H1 (cell line): ENCODE data around the gene PPP1R11. TPM values are rescaled to one million over a fixed set of nuclear protein-coding genes. Genes with fewer than 3 reads are reported as not detected.
A peak's percentile ranks its signal among the peaks of the same experiment; 100 is the strongest.

ENCODE experiments used
- CTCF ChIA-PET: fragments of 300-600 bp; sonication (Branson Sonifier 250); formaldehyde crosslinking; loops from one replicate; lab custom pipeline; 2021; ENCODE audit not compliant: partially characterized antibody; lab: Charles Lee
- POLR2A ChIA-PET: fragments of 300-600 bp; sonication (Branson Sonifier 250); formaldehyde crosslinking; loops from one replicate; lab custom pipeline; 2021; ENCODE audit warnings: inconsistent platforms; ENCODE audit not compliant: partially characterized antibody; lab: Charles Lee
- DNase-seq, 2 experiments: peaks; one replicate each; pipeline versions ENCODE4 v3.0.0 to v3.0.0-alpha.2; 2010 to 2022; ENCODE audit warnings: low spot score in 2 of 2, low read depth in 1 of 2, mixed read lengths in 1 of 2
- FAIRE-seq: peaks from 2 replicates; lab custom pipeline; 2011; peaks lifted over from hg19 to GRCh38; lab: Jason Lieb, UNC
- H2AFZ ChIP-seq: 2 replicates; pipeline ENCODE4 v1.8.1; 2012; ENCODE audit warnings: low read length, inconsistent platforms
- H2AK5ac ChIP-seq: 2 replicates; pipeline ENCODE4 v1.6.1; 2013; ENCODE audit warnings: low read depth, low read length
- H2BK120ac ChIP-seq: replicated peaks from 2 replicates; pipeline ENCODE3; 2013; ENCODE audit warnings: low read depth, low read length, inconsistent platforms
- H2BK12ac ChIP-seq: 2 replicates; pipeline ENCODE4 v1.6.1; 2013; ENCODE audit warnings: low read depth, low read length
- H2BK15ac ChIP-seq: 2 replicates; pipeline ENCODE4 v1.6.1; 2013; ENCODE audit warnings: low read length
- H2BK20ac ChIP-seq: 2 replicates; pipeline ENCODE4 v1.6.1; 2013; ENCODE audit warnings: low read length
- H2BK5ac ChIP-seq: 2 replicates; pipeline ENCODE4 v1.6.1; 2013; ENCODE audit warnings: low read depth, low read length
- H3K14ac ChIP-seq: 2 replicates; pipeline ENCODE4 v1.6.1; 2013; ENCODE audit warnings: inconsistent platforms; ENCODE audit not compliant: insufficient read length
- H3K18ac ChIP-seq: 2 replicates; pipeline ENCODE4 v1.6.1; 2013; ENCODE audit warnings: low read length; ENCODE audit errors: extremely low read depth
- H3K23ac ChIP-seq: 2 replicates; pipeline ENCODE4 v1.6.1; 2013; ENCODE audit warnings: inconsistent platforms; ENCODE audit not compliant: insufficient read length
- H3K23me2 ChIP-seq: 2 replicates; pipeline ENCODE4 v1.6.1; 2013; ENCODE audit warnings: low read depth, low read length
- H3K27ac ChIP-seq: 2 replicates; pipeline ENCODE4 v1.6.1; 2011; ENCODE audit warnings: low read depth, low read length, inconsistent platforms
- H3K27me3 ChIP-seq, 4 experiments: replicated peaks in 1 of 4; 1 replicate in 1 of 4; 2 replicates in 3 of 4; pipeline versions ENCODE4 v1.6.1 to v1.8.1; 2011 to 2013; ENCODE audit warnings: low read length in 3 of 4, mild to moderate bottlenecking in 3 of 4, inconsistent platforms in 2 of 4, mixed read lengths in 2 of 4, moderate library complexity in 1 of 4; ENCODE audit not compliant: control insufficient read depth in 3 of 4, insufficient read depth in 3 of 4; ENCODE audit errors: extremely low read depth in 1 of 4
- H3K36me3 ChIP-seq, 4 experiments: 2 replicates each; pipeline versions ENCODE4 v1.6.1 to v1.8.1; 2011 to 2013; ENCODE audit warnings: mild to moderate bottlenecking in 4 of 4, low read length in 3 of 4, moderate library complexity in 2 of 4, control low read depth in 1 of 4, inconsistent platforms in 1 of 4; ENCODE audit not compliant: insufficient read depth in 4 of 4, control insufficient read depth in 2 of 4
- H3K4ac ChIP-seq: replicated peaks from 2 replicates; pipeline ENCODE3; 2013; ENCODE audit warnings: low read length, low read depth, mixed read lengths, inconsistent platforms; ENCODE audit not compliant: insufficient read length
- H3K4me1 ChIP-seq, 4 experiments: replicated peaks in 1 of 4; 1 replicate in 1 of 4; 2 replicates in 3 of 4; pipeline versions ENCODE4 v1.6.1 to v1.8.1; 2011 to 2013; ENCODE audit warnings: low read length in 3 of 4, inconsistent platforms in 2 of 4, mixed read lengths in 1 of 4; ENCODE audit not compliant: insufficient read depth in 4 of 4, control insufficient read depth in 3 of 4
- H3K4me2 ChIP-seq, 2 experiments: 2 replicates each; pipeline versions ENCODE4 v1.6.1 to v1.8.1; 2011 to 2013; ENCODE audit warnings: low read depth in 2 of 2, low read length in 2 of 2, control low read depth in 1 of 2, inconsistent platforms in 1 of 2, mild to moderate bottlenecking in 1 of 2; ENCODE audit not compliant: insufficient read depth in 1 of 2
- H3K4me3 ChIP-seq, 4 experiments: fragments of 200-600, 300-600 bp in 1 of 4; sonication (generic), shearing (Covaris generic), sonication (Bioruptor Twin) in 1 of 4; 2 replicates each; pipeline versions ENCODE4 v1.5.1 to v1.8.1; 2011 to 2016; ENCODE audit warnings: low read length in 4 of 4, low read depth in 3 of 4, control low read depth in 2 of 4, inconsistent platforms in 2 of 4, mild to moderate bottlenecking in 2 of 4, mixed read lengths in 1 of 4, moderate library complexity in 1 of 4; ENCODE audit not compliant: insufficient read depth in 2 of 4; ENCODE audit errors: extremely low read depth in 1 of 4
- H3K56ac ChIP-seq: replicated peaks from 2 replicates; pipeline ENCODE3; 2013; ENCODE audit warnings: low read depth, mild to moderate bottlenecking, mixed read lengths, low read length, inconsistent platforms; ENCODE audit not compliant: insufficient read length
- H3K79me1 ChIP-seq: 2 replicates; pipeline ENCODE4 v1.6.1; 2013; ENCODE audit warnings: low read depth, low read length, control low read depth
- H3K79me2 ChIP-seq, 2 experiments: 2 replicates each; pipeline versions ENCODE4 v1.6.1 to v1.8.1; 2012 to 2013; ENCODE audit warnings: low read length in 2 of 2, mild to moderate bottlenecking in 2 of 2, inconsistent platforms in 1 of 2; ENCODE audit not compliant: insufficient read depth in 2 of 2, control insufficient read depth in 1 of 2
- H3K9ac ChIP-seq, 4 experiments: replicated peaks in 1 of 4; 1 replicate in 1 of 4; 2 replicates in 3 of 4; pipeline versions ENCODE4 v1.6.1 to v1.8.1; 2011 to 2013; ENCODE audit warnings: low read depth in 3 of 4, low read length in 3 of 4, control low read depth in 2 of 4, mild to moderate bottlenecking in 2 of 4, moderate library complexity in 2 of 4, inconsistent platforms in 1 of 4; ENCODE audit errors: extremely low read depth in 1 of 4
- H3K9me3 ChIP-seq, 2 experiments: 2 replicates each; pipeline versions ENCODE4 v1.6.1 to v1.8.1; 2012 to 2013; ENCODE audit warnings: mild to moderate bottlenecking in 2 of 2, moderate library complexity in 2 of 2, control low read depth in 1 of 2, inconsistent platforms in 1 of 2, low read depth in 1 of 2, low read length in 1 of 2, mixed read lengths in 1 of 2; ENCODE audit not compliant: insufficient read depth in 2 of 2
- H4K20me1 ChIP-seq, 2 experiments: replicated peaks in 1 of 2; 2 replicates each; pipeline versions ENCODE3 to v1.8.1; 2011 to 2013; ENCODE audit warnings: inconsistent platforms in 2 of 2, low read length in 2 of 2, mild to moderate bottlenecking in 1 of 2; ENCODE audit not compliant: insufficient read depth in 2 of 2, control insufficient read depth in 1 of 2
- H4K5ac ChIP-seq: 2 replicates; pipeline ENCODE4 v1.6.1; 2013; ENCODE audit warnings: low read length, low read depth, mixed read lengths, inconsistent platforms; ENCODE audit not compliant: insufficient read length
- H4K8ac ChIP-seq: 2 replicates; pipeline ENCODE4 v1.8.0; 2013; ENCODE audit warnings: mild to moderate bottlenecking, moderate library complexity, low read length, inconsistent platforms; ENCODE audit not compliant: insufficient read depth; ENCODE audit errors: extremely low read depth
- H4K91ac ChIP-seq: replicated peaks from 2 replicates; pipeline ENCODE3; 2013; ENCODE audit warnings: low read length, mixed read lengths, inconsistent platforms; ENCODE audit not compliant: insufficient read length
- CBX8 ChIP-seq: fragments of 300-800, 300-1000 bp; sonication (generic); IDR thresholded peaks from 2 replicates; pipeline ENCODE4 v1.7.1; 2016; ENCODE audit warnings: low read depth, low read length, borderline replicate concordance
- PHF8 ChIP-seq: fragments of 200-600 bp; sonication (generic); conservative IDR thresholded peaks from 2 replicates; pipeline ENCODE4 v1.7.1; 2012; ENCODE audit warnings: low read depth, mild to moderate bottlenecking, inconsistent platforms, low read length, moderate library complexity
- WGBS, 2 experiments: shearing (Covaris generic) in 1 of 2; methylation state at CpG; one replicate each; pipeline versions ENCODE4 v1.1.6 to v1.1.7; 2013 to 2015; ENCODE audit warnings: low lambda C conversion rate in 2 of 2, mixed read lengths in 2 of 2, inconsistent platforms in 1 of 2, low coverage in 1 of 2, missing lambda C conversion rate in 1 of 2; ENCODE audit not compliant: insufficient replicate concordance in 2 of 2, insufficient coverage in 1 of 2, insufficient read length in 1 of 2; ENCODE audit errors: extremely low coverage in 1 of 2, missing lambda C conversion rate in 1 of 2; 5-methylcytosine and 5-hydroxymethylcytosine counted together
- polyA plus RNA-seq, 7 experiments: library from polyadenylated mRNA; depleted of rRNA in 3 of 7; stranded (reverse) in 5 of 7; unstranded in 2 of 7; fragments of >200 nt in 5 of 7; fragments of 200-250 nt in 2 of 7; gene quantifications; 1 replicate in 5 of 7; 2 replicates in 1 of 7; 4 replicates in 1 of 7; pipeline versions ENCODE4 v1.2.1 to v1.2.3, GENCODE V29; 2011 to 2013; ENCODE audit warnings: missing spikeins in 2 of 7, mixed read lengths in 2 of 7
- total RNA-seq: library from RNA; stranded (reverse); fragmentation: NEBNext Ultra II Directional; extraction: Animal tissue kit (Norgen Biotek cat#: 25700); gene quantifications from 2 replicates; pipeline ENCODE4 v1.2.1, GENCODE V29; 2021

Gene PPP1R11
- total and polyA plus RNA-seq, 2 of the 8 experiments (the other 6 are each of a cell fraction or from before 2014, with no cell fraction given) = 26.1 to 32.8 TPM

DNA sequence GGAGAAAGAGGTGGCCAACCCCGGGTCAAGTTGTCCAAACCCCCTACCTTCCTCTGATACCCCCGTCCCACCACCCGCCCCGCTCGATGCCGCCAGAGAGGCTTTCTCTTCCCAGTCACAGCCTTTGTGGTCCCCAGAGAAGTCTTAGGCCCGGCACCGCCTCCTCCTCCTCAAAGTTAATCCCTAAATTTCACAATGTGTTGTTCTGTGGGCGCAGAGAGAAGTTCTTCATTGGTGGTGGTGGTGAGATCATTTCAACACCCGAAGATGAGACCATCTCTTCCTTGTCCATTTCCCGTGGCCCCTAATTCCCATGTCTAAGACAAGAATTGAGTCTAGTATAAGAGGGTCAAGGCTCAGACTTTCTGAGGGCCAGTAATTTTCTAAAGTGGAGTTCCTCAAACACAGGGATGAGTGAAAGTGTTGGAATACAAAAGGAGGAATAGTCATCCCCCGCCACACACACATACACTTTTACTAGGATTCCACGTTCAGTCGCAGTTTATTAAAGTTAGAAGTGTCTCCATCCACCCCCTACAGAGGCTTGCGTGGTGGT is 35.5 kb downstream of the PPP1R11 start:
- H2AK5ac ChIP-seq = no peak overlapping the region
- H3K36me3 ChIP-seq = no peaks in the 10 kb centered on the region
- DNase-seq (no peak), FAIRE-seq (no peak)
- H3K9ac ChIP-seq = no peak overlapping the region
- no peaks in the 10 kb centered on the region for H3K79me1 ChIP-seq
- no peak overlapping the region for H2BK120ac ChIP-seq
- no peak overlapping the region for H3K14ac ChIP-seq
- H4K5ac ChIP-seq = no peak overlapping the region
- POLR2A ChIA-PET = interaction anchor here (0.6 to 2.8 kb wide), 12 partner anchors 10 to 363 kb away, joined by 3 to 17 read pairs (median 5); partner anchors contain the start of genes POLR1H, PPP1R11 and TRIM31
- H3K23me2 ChIP-seq = peaks cover 10% of the 10 kb centered on the region
- H3K18ac ChIP-seq = no peak overlapping the region
- H3K9me3 ChIP-seq = no peaks in the 10 kb centered on the region
- 22% methylated on average over 13 of the region's 15 CpGs; no CpG with 5 or more reads in 1 of the 2 experiments for WGBS, 2 experiments
- no peak overlapping the region for H4K91ac ChIP-seq
- CTCF ChIA-PET = interaction anchor here (0.5 to 7.2 kb wide), 38 partner anchors 9 to 247 kb away, joined by 3 to 166 read pairs (median 4); partner anchors contain the start of genes RNF39, TRIM15, TRIM31 and TRIM40
- no peak overlapping the region for H2BK15ac ChIP-seq
- TF ChIP-seq PHF8 = 0 out of 2 replicates have a peak, but pooled peaks have one; percentile 8
- no peak for TF ChIP-seq CBX8
- H3K56ac ChIP-seq = no peak overlapping the region
- no peak overlapping the region for H2BK5ac ChIP-seq
- no peak overlapping the region for H3K27ac ChIP-seq
- no peak overlapping the region for H4K8ac ChIP-seq
- H2AFZ ChIP-seq = no peak overlapping the region
- peaks cover 32 to 68% (median 60%) of the 10 kb centered on the region in 4 experiments for H3K27me3 ChIP-seq
- H3K4ac ChIP-seq = no peak overlapping the region
- peak overlapping the region; percentile 8 to 65 (median 26); a peak in 4 of 8 replicates for H3K4me3 ChIP-seq
- H3K79me2 ChIP-seq = no peaks in the 10 kb centered on the region
- no peak overlapping the region for H2BK12ac ChIP-seq
- no peak overlapping the region for H2BK20ac ChIP-seq
- peaks cover 3 to 15% (median 9%) of the 10 kb centered on the region in 4 experiments; a peak in 6 of 7 replicates for H3K4me1 ChIP-seq
- H4K20me1 ChIP-seq = no peaks in the 10 kb centered on the region
- peak overlapping the region; percentile 69 to 79 for H3K4me2 ChIP-seq
- no peak overlapping the region for H3K23ac ChIP-seq
